Measurements from ENCODE around the gene MEGF11.

MEGF11 gene

DNA sequence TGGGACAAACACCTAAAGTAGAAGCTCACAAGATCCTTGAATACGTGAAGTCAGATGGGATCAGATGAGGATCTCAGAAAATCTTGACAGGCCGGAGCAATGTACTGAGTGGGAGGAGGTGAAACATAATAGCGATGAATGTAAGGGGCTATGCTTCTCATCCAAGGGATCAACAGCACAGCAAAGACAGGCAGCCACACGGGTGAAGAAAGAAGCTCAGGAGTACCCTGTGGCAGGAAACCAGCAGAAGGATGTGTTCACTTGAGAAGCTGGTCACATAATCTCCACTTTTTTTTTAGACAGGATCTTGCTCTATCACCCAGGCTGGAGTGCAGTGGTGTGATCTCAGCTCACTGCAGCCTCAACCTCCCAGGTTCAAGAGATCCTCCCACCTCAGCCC lies 92.4 kb downstream of the MEGF11 start:
- Histone ChIP-seq H3K36me3 (ENCODE audit: insufficient read depth, low read length) (no peaks in the 10 kb centered on the region), H3K4me3 (ENCODE audit: low read length, poor library complexity, severe bottlenecking) (no peak overlapping the region), H3K9me2 (replicated peaks; ENCODE audit: low read depth, low read length) (no peaks in the 10 kb centered on the region), H2AFZ (ENCODE audit: low read length) (no peak overlapping the region), H3K27me3 (ENCODE audit: insufficient read depth, low read length, poor library complexity, severe bottlenecking) (no peaks in the 10 kb centered on the region), H3F3A (ENCODE audit: low read depth) (no peaks in the 10 kb centered on the region), H3K79me2 (ENCODE audit: insufficient read depth, low read length) (no peaks in the 10 kb centered on the region), H3K9ac (ENCODE audit: low read depth, low read length, poor library complexity, severe bottlenecking) (no peak overlapping the region), H4K20me1 (ENCODE audit: insufficient read depth, low read length, poor library complexity, severe bottlenecking) (no peaks in the 10 kb centered on the region), H3K4me2 (ENCODE audit: low read depth, low read length, poor library complexity, severe bottlenecking) (no peak overlapping the region), H3K4me1 (ENCODE audit: insufficient read depth, low read length, poor library complexity, severe bottlenecking) (peaks cover 7% of the 10 kb centered on the region), H3K9me3 (ENCODE audit: insufficient read depth, low read depth, low read length) (no peaks in the 10 kb centered on the region)
- TF ChIP-seq, protein P1, sequence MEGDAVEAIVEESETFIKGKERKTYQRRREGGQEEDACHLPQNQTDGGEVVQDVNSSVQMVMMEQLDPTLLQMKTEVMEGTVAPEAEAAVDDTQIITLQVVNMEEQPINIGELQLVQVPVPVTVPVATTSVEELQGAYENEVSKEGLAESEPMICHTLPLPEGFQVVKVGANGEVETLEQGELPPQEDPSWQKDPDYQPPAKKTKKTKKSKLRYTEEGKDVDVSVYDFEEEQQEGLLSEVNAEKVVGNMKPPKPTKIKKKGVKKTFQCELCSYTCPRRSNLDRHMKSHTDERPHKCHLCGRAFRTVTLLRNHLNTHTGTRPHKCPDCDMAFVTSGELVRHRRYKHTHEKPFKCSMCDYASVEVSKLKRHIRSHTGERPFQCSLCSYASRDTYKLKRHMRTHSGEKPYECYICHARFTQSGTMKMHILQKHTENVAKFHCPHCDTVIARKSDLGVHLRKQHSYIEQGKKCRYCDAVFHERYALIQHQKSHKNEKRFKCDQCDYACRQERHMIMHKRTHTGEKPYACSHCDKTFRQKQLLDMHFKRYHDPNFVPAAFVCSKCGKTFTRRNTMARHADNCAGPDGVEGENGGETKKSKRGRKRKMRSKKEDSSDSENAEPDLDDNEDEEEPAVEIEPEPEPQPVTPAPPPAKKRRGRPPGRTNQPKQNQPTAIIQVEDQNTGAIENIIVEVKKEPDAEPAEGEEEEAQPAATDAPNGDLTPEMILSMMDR (conservative IDR thresholded peaks at IDR 0.05; ENCODE audit: low read length): no peak
- TF ChIP-seq EZH2phosphoT487 (IDR thresholded peaks at IDR 0.05; ENCODE audit: borderline replicate concordance): no peak

DNA sequence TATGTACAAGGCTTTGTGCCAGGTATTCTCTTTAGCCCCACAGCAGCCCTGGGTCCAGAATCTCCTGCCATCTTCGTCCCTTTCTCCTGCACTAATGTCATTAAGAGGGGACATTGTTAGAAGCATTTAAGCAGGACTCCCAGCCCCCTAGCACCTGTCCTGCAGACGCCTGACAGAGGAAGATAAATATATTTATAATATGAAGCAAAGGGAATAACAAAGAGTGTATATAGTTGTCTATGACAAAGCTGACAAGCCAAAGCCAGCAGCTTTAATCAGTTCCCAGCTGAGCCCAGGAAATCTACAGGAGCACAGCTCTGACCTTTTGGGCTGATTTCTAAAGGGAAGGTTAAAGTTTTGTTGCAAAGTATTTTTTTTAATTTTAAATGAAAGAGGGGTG lies 96.0 kb downstream of the MEGF11 start:
- TF ChIP-seq, protein P1 (conservative IDR thresholded peaks at IDR 0.05; ENCODE audit: low read length): no peak
- TF ChIP-seq EZH2phosphoT487 (IDR thresholded peaks at IDR 0.05; ENCODE audit: borderline replicate concordance): no peak
- no peaks in the 10 kb centered on the region for H3K27me3 ChIP-seq (ENCODE audit: insufficient read depth, low read length, poor library complexity, severe bottlenecking)
- no peak overlapping the region for H3K4me3 ChIP-seq (ENCODE audit: low read length, poor library complexity, severe bottlenecking)
- no peaks in the 10 kb centered on the region for H4K20me1 ChIP-seq (ENCODE audit: insufficient read depth, low read length, poor library complexity, severe bottlenecking)
- no peak overlapping the region for H2AFZ ChIP-seq (ENCODE audit: low read length)
- no peaks in the 10 kb centered on the region for H3K36me3 ChIP-seq (ENCODE audit: insufficient read depth, low read length)
- H3K79me2 ChIP-seq (ENCODE audit: insufficient read depth, low read length): no peaks in the 10 kb centered on the region
- H3K9me2 ChIP-seq (replicated peaks; ENCODE audit: low read depth, low read length): no peaks in the 10 kb centered on the region
- no peaks in the 10 kb centered on the region for H3K9me3 ChIP-seq (ENCODE audit: insufficient read depth, low read depth, low read length)
- no peak overlapping the region for H3K4me2 ChIP-seq (ENCODE audit: low read depth, low read length, poor library complexity, severe bottlenecking)
- H3K4me1 ChIP-seq (ENCODE audit: insufficient read depth, low read length, poor library complexity, severe bottlenecking): peaks cover 8% of the 10 kb centered on the region
- H3F3A ChIP-seq (ENCODE audit: low read depth): no peaks in the 10 kb centered on the region
- no peak overlapping the region for H3K9ac ChIP-seq (ENCODE audit: low read depth, low read length, poor library complexity, severe bottlenecking)

DNA sequence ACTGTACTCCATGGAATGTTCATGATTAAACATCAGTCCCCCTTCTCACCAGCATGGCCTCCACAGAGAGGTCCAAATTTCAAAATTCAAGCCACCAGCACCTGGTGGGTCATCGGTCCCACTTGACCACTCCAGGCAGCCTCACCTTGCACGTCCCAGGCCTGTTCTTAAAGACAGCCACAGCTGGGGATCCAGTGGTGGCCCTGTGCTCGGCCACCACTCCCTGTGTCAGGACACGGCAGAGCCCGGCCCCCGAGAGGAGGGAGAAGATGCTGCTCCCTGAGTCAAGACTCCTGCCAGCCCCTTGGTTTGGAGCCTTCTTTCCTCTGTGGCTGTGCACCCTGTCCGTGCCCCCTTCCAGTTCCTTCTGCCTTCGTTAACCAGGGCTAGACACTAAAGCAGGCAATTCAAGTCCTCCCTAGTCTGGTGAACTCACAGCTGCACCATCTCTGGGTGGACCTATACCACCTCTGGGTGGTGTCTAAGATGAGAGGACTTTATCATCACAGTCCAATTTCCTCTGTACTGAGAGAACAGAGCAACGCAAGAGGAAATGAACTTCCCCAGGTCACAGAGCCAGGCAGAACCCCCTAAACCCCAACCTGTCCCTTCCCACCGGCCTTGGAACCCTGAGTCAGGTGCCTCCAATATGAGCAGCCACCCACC lies 97.1 kb downstream of the MEGF11 start:
- no peaks in the 10 kb centered on the region for H3K79me2 ChIP-seq (ENCODE audit: insufficient read depth, low read length)
- H3K27me3 ChIP-seq (ENCODE audit: insufficient read depth, low read length, poor library complexity, severe bottlenecking): no peaks in the 10 kb centered on the region
- H3K4me2 ChIP-seq (ENCODE audit: low read depth, low read length, poor library complexity, severe bottlenecking): peak overlapping the region; percentile 21

More for the DNA sequence above, 97.1 kb downstream of the MEGF11 start:
- no peak overlapping the region for H3K4me3 ChIP-seq (ENCODE audit: low read length, poor library complexity, severe bottlenecking)
- 0 out of 2 replicates have a peak overlapping the region, but pooled peaks have one; percentile 31 for H2AFZ ChIP-seq (ENCODE audit: low read length)
- H3K36me3 ChIP-seq (ENCODE audit: insufficient read depth, low read length): no peaks in the 10 kb centered on the region
- no peaks in the 10 kb centered on the region for H3K9me3 ChIP-seq (ENCODE audit: insufficient read depth, low read depth, low read length)
- H3F3A ChIP-seq (ENCODE audit: low read depth): no peaks in the 10 kb centered on the region
- H3K4me1 ChIP-seq (ENCODE audit: insufficient read depth, low read length, poor library complexity, severe bottlenecking): peaks cover 8% of the 10 kb centered on the region
- no peaks in the 10 kb centered on the region for H4K20me1 ChIP-seq (ENCODE audit: insufficient read depth, low read length, poor library complexity, severe bottlenecking)
- H3K9ac ChIP-seq (ENCODE audit: low read depth, low read length, poor library complexity, severe bottlenecking): no peak overlapping the region
- H3K9me2 ChIP-seq (replicated peaks; ENCODE audit: low read depth, low read length): no peaks in the 10 kb centered on the region
- TF ChIP-seq, protein P1 (conservative IDR thresholded peaks at IDR 0.05; ENCODE audit: low read length): no peak
- no peak for TF ChIP-seq EZH2phosphoT487 (IDR thresholded peaks at IDR 0.05; ENCODE audit: borderline replicate concordance)
